ENCODE data around the gene DNAL1.

DNA sequence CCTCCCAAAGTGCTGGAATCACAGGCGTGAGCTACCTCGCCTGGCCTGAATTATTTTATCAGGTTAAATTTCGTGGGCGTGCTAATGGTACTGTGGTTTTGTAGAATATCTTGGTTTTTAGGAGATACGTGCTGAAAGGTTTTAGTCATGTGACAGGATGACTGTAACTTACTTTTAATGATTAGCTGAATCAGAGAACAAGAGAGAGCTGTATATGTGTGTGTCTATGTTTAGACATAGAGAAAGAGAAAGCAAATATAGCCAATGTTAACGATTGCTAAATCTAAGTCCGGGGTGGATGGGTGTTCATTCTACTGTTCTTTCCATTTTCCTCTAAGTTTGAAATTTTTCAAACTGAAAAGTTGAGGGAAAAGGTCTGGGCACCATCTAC lies 78.6 kb downstream of the DNAL1 start:
- TF ChIP-seq, protein P1, sequence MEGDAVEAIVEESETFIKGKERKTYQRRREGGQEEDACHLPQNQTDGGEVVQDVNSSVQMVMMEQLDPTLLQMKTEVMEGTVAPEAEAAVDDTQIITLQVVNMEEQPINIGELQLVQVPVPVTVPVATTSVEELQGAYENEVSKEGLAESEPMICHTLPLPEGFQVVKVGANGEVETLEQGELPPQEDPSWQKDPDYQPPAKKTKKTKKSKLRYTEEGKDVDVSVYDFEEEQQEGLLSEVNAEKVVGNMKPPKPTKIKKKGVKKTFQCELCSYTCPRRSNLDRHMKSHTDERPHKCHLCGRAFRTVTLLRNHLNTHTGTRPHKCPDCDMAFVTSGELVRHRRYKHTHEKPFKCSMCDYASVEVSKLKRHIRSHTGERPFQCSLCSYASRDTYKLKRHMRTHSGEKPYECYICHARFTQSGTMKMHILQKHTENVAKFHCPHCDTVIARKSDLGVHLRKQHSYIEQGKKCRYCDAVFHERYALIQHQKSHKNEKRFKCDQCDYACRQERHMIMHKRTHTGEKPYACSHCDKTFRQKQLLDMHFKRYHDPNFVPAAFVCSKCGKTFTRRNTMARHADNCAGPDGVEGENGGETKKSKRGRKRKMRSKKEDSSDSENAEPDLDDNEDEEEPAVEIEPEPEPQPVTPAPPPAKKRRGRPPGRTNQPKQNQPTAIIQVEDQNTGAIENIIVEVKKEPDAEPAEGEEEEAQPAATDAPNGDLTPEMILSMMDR (IDR thresholded peaks at IDR 0.05) = no peak
- TF ChIP-seq POLR2A (IDR thresholded peaks at IDR 0.05) = no peak
